MM.1S (cell line): Measurements from ENCODE around the gene SPATA17.

Source experiments
- EZH2 ChIP-seq: fragments of 300-600 bp; sonication (generic); optimal IDR thresholded peaks from 2 replicates; pipeline ENCODE3; 2017; ENCODE audit warnings: low read depth, mild to moderate bottlenecking, antibody characterized with exemption, low read length, mixed read lengths
- TF ChIP-seq, protein P1 (sequence below): fragments of 300-600 bp; sonication (generic); IDR thresholded peaks from 2 replicates; pipeline ENCODE4 v1.5.1; 2016; ENCODE audit warnings: antibody characterized with exemption, low read length, mixed read lengths

DNA sequence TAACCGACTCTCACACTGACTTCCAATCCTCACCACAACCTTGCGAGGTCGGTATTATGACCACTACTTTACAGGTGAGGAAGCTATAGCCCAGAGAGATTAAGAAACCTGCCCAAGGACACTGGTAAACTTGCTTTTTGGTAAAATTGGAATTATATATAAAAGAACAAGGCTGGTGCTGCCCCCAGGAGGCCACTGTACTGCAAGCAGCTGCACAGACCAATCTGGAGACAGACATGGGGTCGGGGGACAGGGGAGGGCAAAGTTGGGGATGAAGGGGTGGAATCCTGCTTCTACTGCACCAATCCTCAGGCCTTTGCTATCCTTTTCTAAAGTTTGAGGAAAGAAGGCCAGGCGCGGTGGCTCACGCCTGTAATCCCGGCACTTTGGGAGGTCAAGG lies 280.8 kb downstream of the SPATA17 start:
- TF ChIP-seq, protein P1, sequence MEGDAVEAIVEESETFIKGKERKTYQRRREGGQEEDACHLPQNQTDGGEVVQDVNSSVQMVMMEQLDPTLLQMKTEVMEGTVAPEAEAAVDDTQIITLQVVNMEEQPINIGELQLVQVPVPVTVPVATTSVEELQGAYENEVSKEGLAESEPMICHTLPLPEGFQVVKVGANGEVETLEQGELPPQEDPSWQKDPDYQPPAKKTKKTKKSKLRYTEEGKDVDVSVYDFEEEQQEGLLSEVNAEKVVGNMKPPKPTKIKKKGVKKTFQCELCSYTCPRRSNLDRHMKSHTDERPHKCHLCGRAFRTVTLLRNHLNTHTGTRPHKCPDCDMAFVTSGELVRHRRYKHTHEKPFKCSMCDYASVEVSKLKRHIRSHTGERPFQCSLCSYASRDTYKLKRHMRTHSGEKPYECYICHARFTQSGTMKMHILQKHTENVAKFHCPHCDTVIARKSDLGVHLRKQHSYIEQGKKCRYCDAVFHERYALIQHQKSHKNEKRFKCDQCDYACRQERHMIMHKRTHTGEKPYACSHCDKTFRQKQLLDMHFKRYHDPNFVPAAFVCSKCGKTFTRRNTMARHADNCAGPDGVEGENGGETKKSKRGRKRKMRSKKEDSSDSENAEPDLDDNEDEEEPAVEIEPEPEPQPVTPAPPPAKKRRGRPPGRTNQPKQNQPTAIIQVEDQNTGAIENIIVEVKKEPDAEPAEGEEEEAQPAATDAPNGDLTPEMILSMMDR = peak; percentile 12
- TF ChIP-seq EZH2 = no peak
